K562 (cell line): Measurements from ENCODE around the gene ACSL3.

Experiments
- E2F5 ChIP-seq: sonication (generic); formaldehyde crosslinking; IDR thresholded peaks from 2 replicates; pipeline ENCODE4 v1.8.0; 2022; ENCODE audit warnings: mild to moderate bottlenecking, missing genetic modification reagents
- FOXJ3 ChIP-seq: sonication (generic); formaldehyde crosslinking; IDR thresholded peaks from 2 replicates; pipeline ENCODE4 v1.4.0; 2020; ENCODE audit warnings: mild to moderate bottlenecking, missing genetic modification reagents
- MAZ ChIP-seq, 2 experiments: fragments of 450-650 bp in 1 of 2; sonication (generic) in 1 of 2; formaldehyde crosslinking; IDR thresholded peaks in 1 of 2; conservative IDR thresholded peaks in 1 of 2; 2 replicates each; pipeline versions ENCODE4 v1.4.0 to v1.5.0; 2020; ENCODE audit warnings: mild to moderate bottlenecking in 1 of 2, missing genetic modification reagents in 1 of 2
- NRF1 ChIP-seq, 2 experiments: fragments of 450-650 bp; IDR thresholded peaks in 1 of 2; conservative IDR thresholded peaks in 1 of 2; 2 replicates each; pipeline ENCODE4 v1.6.1; 2014; ENCODE audit warnings: mild to moderate bottlenecking in 2 of 2
- PATZ1 ChIP-seq: fragments of 250-450 bp; sonication (Bioruptor Pico); IDR thresholded peaks from 2 replicates; pipeline ENCODE4 v1.5.0; 2020; ENCODE audit warnings: mild to moderate bottlenecking, borderline replicate concordance
- POLR2AphosphoS2 ChIP-seq: IDR thresholded peaks from 2 replicates; pipeline ENCODE4 v1.6.1; 2012; ENCODE audit warnings: low read length, improper control_type of control experiment
- POLR2AphosphoS5 ChIP-seq: IDR thresholded peaks from 2 replicates; pipeline ENCODE4 v1.6.1; 2011; ENCODE audit warnings: mild to moderate bottlenecking, low read depth, low read length, moderate library complexity; ENCODE audit not compliant: control insufficient read depth, insufficient read depth
- TF ChIP-seq, protein P1 (sequence below), 3 experiments: IDR thresholded peaks in 2 of 3; conservative IDR thresholded peaks in 1 of 3; 2 replicates each; pipeline ENCODE4 v1.5.1; 2011 to 2012; ENCODE audit warnings: low read length in 3 of 3, mild to moderate bottlenecking in 3 of 3, control low read depth in 2 of 3, improper control_type of control experiment in 1 of 3, inconsistent platforms in 1 of 3, low read depth in 1 of 3, mixed read lengths in 1 of 3, moderate library complexity in 1 of 3; ENCODE audit not compliant: insufficient read depth in 2 of 3

DNA sequence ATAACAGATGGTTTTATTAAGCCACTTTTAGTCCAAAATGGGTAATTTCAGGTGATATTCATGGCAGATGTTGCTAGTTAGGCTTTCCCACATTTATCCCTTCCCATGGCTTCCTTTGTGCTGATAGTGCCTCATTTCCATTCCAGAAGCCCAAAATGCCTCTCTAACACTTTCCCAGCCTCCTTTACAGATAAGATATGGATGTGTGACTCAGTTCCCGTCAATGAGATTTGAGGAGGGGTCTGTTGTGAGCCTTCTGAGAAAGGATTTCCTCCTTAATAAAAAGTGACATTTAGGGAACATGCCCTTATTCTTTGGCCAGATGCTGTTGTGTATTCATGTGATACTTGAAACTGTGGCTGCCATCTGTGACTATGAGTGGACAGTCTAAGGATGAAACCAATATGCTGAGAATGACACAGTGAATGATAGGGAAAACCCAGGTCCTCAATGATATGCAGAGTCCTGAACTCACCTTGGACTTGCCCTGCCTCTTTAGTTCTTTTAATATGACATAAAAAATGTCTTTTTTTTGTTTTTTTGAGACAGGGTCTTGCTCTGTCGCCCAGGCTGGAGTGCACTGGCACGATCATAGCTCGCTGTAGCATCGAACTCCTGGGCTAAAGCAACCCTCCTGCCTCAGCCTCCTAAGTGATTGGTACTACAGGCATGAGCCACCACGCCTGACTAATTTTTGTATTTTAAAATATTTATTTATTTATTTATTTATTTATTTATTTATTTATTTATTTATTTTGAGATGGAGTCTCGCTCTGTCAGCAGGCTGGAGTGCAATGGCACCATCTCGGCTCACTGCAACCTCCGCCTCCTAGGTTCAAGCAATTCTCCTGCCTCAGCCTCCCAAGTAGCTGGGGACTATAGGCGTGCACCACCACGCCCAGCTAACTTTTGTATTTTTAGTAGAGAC is 5.8 kb upstream of the ACSL3 start:
- TF ChIP-seq FOXJ3 (CRISPR knock-in tag) (no peak), NRF1 (conservative IDR thresholded peaks at IDR 0.05 in 1 of 2, IDR thresholded peaks at IDR 0.05 in 1 of 2) (no peak), MAZ (CRISPR knock-in tag; conservative IDR thresholded peaks at IDR 0.05 in 1 of 2, IDR thresholded peaks at IDR 0.05 in 1 of 2) (no peak), PATZ1 (CRISPR knock-in tag) (no peak), POLR2AphosphoS2 (no peak), E2F5 (CRISPR knock-in tag) (no peak), POLR2AphosphoS5 (no peak)
- TF ChIP-seq, protein P1, sequence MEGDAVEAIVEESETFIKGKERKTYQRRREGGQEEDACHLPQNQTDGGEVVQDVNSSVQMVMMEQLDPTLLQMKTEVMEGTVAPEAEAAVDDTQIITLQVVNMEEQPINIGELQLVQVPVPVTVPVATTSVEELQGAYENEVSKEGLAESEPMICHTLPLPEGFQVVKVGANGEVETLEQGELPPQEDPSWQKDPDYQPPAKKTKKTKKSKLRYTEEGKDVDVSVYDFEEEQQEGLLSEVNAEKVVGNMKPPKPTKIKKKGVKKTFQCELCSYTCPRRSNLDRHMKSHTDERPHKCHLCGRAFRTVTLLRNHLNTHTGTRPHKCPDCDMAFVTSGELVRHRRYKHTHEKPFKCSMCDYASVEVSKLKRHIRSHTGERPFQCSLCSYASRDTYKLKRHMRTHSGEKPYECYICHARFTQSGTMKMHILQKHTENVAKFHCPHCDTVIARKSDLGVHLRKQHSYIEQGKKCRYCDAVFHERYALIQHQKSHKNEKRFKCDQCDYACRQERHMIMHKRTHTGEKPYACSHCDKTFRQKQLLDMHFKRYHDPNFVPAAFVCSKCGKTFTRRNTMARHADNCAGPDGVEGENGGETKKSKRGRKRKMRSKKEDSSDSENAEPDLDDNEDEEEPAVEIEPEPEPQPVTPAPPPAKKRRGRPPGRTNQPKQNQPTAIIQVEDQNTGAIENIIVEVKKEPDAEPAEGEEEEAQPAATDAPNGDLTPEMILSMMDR (IDR thresholded peaks at IDR 0.05 in 2 of 3, conservative IDR thresholded peaks at IDR 0.05 in 1 of 3; ENCODE audit: insufficient read depth in 2 of 3, low read depth in 1 of 3, low read length in 3 of 3): no peak
